Karpas-422 (cell line): ENCODE measurements around the gene THOC6. TPM values are rescaled to one million over a fixed set of nuclear protein-coding genes. Genes with fewer than 3 reads are reported as not detected.

Experiments
- DNase-seq: peaks from one replicate; pipeline ENCODE4 v3.0.0-alpha.2; 2015
- H2AFZ ChIP-seq: fragments of 200-600 bp; sonication (generic); 2 replicates; pipeline ENCODE4 v1.6.1; 2014; ENCODE audit warnings: antibody characterized with exemption, low read length, mixed read lengths
- H3K27ac ChIP-seq: fragments of 200-600 bp; sonication (generic); 2 replicates; pipeline ENCODE4 v1.5.1; 2014; ENCODE audit warnings: mild to moderate bottlenecking, low read length, moderate library complexity
- H3K27me3 ChIP-seq: fragments of 200-600 bp; sonication (generic); 2 replicates; pipeline ENCODE4 v1.6.1; 2014; ENCODE audit warnings: low read length, mixed read lengths
- H3K36me3 ChIP-seq: fragments of 200-600 bp; sonication (generic); 2 replicates; pipeline ENCODE4 v1.6.1; 2014; ENCODE audit warnings: low read length, mixed read lengths; ENCODE audit not compliant: insufficient read depth
- H3K4me1 ChIP-seq: fragments of 200-600 bp; sonication (generic); 2 replicates; pipeline ENCODE4 v1.6.1; 2014; ENCODE audit warnings: mild to moderate bottlenecking, low read length, mixed read lengths
- H3K4me2 ChIP-seq: fragments of 200-600 bp; sonication (generic); 2 replicates; pipeline ENCODE4 v1.6.1; 2014; ENCODE audit warnings: low read length, low read depth, mild to moderate bottlenecking; ENCODE audit not compliant: poor library complexity, severe bottlenecking
- H3K4me3 ChIP-seq: fragments of 200-600 bp; sonication (generic); 2 replicates; pipeline ENCODE4 v1.5.1; 2014; ENCODE audit warnings: mild to moderate bottlenecking, antibody characterized with exemption, low read length, mixed read lengths
- H3K79me2 ChIP-seq: fragments of 200-600 bp; sonication (generic); 2 replicates; pipeline ENCODE4 v1.6.1; 2014; ENCODE audit warnings: mild to moderate bottlenecking, low read length, mixed read lengths
- H3K9ac ChIP-seq: fragments of 200-600 bp; sonication (generic); 2 replicates; pipeline ENCODE4 v1.6.0; 2014; ENCODE audit warnings: low read length
- H3K9me2 ChIP-seq: fragments of 200-600 bp; sonication (generic), shearing (Covaris generic); replicated peaks from 2 replicates; pipeline ENCODE4 v1.6.0; 2014; ENCODE audit warnings: mild to moderate bottlenecking, low read length, moderate library complexity; ENCODE audit not compliant: insufficient read depth
- H3K9me3 ChIP-seq: fragments of 300-700, 200-600 bp; sonication (generic); 2 replicates; pipeline ENCODE4 v1.6.1; 2014; ENCODE audit warnings: low read length, mixed read lengths
- H4K20me1 ChIP-seq: fragments of 200-600 bp; sonication (generic); 2 replicates; pipeline ENCODE4 v1.6.1; 2014; ENCODE audit warnings: mild to moderate bottlenecking, antibody characterized with exemption, low read length, low read depth; ENCODE audit not compliant: insufficient read depth
- total RNA-seq: library from RNA; depleted of rRNA; stranded (reverse); fragments of >200 nt; shearing (Covaris generic); gene quantifications from 2 replicates; pipeline ENCODE4 v1.2.3, GENCODE V29; 2014; ENCODE audit warnings: low replicate concordance

THOC6 gene
- total RNA-seq, 1 experiment from 2014 or later, result 20.0 TPM

- peaks cover 10% of the 10 kb centered on the region for H3K4me1 ChIP-seq
- no peaks in the 10 kb centered on the region for H3K36me3 ChIP-seq
- H4K20me1 ChIP-seq, result no peaks in the 10 kb centered on the region
- H3K4me2 ChIP-seq, result no peak overlapping the region
- no peaks in the 10 kb centered on the region for H3K9me2 ChIP-seq
- no peaks in the 10 kb centered on the region for H3K79me2 ChIP-seq
- no peak overlapping the region for H3K9ac ChIP-seq
- no peak overlapping the region for H3K4me3 ChIP-seq
- H3K27me3 ChIP-seq, result no peaks in the 10 kb centered on the region
- no peaks in the 10 kb centered on the region for H3K9me3 ChIP-seq
- no peak overlapping the region for H2AFZ ChIP-seq
- H3K27ac ChIP-seq, result no peak overlapping the region
- no peak for DNase-seq
Measured at GRCh38 chr16:3015865-3016521, 7.8 kb upstream of the THOC6 start.

DNA sequence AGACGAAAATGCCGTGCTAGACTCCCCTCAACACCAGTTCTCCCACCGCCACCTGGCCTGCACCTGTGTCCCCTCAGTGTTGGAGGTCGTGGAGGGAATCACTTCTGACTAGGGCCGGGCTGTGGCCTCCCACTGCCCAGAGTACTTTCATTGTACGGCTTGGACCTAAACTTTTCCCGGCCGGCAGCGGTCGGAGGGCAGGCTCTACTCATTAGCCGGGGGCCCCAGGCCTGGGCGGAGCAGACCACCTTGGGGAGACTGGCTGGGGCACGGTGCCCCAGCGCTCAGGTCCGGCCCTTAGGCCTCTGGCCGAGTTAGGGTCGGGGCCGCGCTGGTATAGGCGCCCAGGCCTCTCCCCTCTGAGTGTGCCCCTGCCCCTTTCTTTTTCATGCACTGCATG, 6.5 kb upstream of the THOC6 start:
- no peaks in the 10 kb centered on the region for H3K9me2 ChIP-seq
- H3K9ac ChIP-seq, result no peak overlapping the region

GRCh38 chr16:3017794-3018506, 5.9 kb upstream of the THOC6 start, which contains the start of gene CLDN6:
TSS of gene CLDN6 (minus strand) at chr16:3018183. CDS start at chr16:3016021, 2,162 bp downstream.
- H3K9ac ChIP-seq, result no peak within 1 kb of the TSS
- H3K4me1 ChIP-seq, result peaks cover 29% of the 10 kb centered on the region
- H3K27ac ChIP-seq, result no peak within 1 kb of the TSS
- no peaks in the 10 kb centered on the region for H3K9me3 ChIP-seq
- H3K79me2 ChIP-seq, result no peaks in the 10 kb centered on the region
- no peaks in the 10 kb centered on the region for H3K27me3 ChIP-seq
- H4K20me1 ChIP-seq, result no peaks in the 10 kb centered on the region
- H3K36me3 ChIP-seq, result no peaks in the 10 kb centered on the region
- H3K4me2 ChIP-seq, result no peak within 1 kb of the TSS
- peak; percentile 65 for DNase-seq
- H3K9me2 ChIP-seq, result no peaks in the 10 kb centered on the region
- no peak within 1 kb of the TSS for H2AFZ ChIP-seq
- no peak within 1 kb of the TSS for H3K4me3 ChIP-seq

More for the DNA sequence above, 6.5 kb upstream of the THOC6 start:
- H4K20me1 ChIP-seq, result no peaks in the 10 kb centered on the region
- no peak overlapping the region for H3K4me2 ChIP-seq
- no peaks in the 10 kb centered on the region for H3K36me3 ChIP-seq
- H3K27me3 ChIP-seq, result no peaks in the 10 kb centered on the region
- H3K27ac ChIP-seq, result no peak overlapping the region
- no peak overlapping the region for H3K4me3 ChIP-seq
- DNase-seq, result no peak
- H3K79me2 ChIP-seq, result no peaks in the 10 kb centered on the region
- H2AFZ ChIP-seq, result no peak overlapping the region
- H3K4me1 ChIP-seq, result peaks cover 22% of the 10 kb centered on the region
- no peaks in the 10 kb centered on the region for H3K9me3 ChIP-seq

- Histone ChIP-seq H3K79me2 (no peaks in the 10 kb centered on the region), H3K4me1 (peaks cover 34% of the 10 kb centered on the region), H3K27me3 (no peaks in the 10 kb centered on the region), H3K27ac (no peak overlapping the region), H4K20me1 (no peaks in the 10 kb centered on the region), H3K4me2 (peak overlapping the region; percentile 82), H2AFZ (peak overlapping the region; percentile 84), H3K4me3 (peak overlapping the region; percentile 70), H3K9me2 (no peaks in the 10 kb centered on the region), H3K36me3 (no peaks in the 10 kb centered on the region), H3K9ac (peak overlapping the region; percentile 78; the same call in 1 of the 2 replicates), H3K9me3 (no peaks in the 10 kb centered on the region)
- no peak for DNase-seq
Measured at GRCh38 chr16:3019594-3020246, 4.1 kb upstream of the THOC6 start.

GRCh38 chr16:3020247-3020603, 3.6 kb upstream of the THOC6 start, which contains the start of gene TNFRSF12A:
TSS of gene TNFRSF12A (plus strand) at chr16:3020368. CDS start at chr16:3020398, 30 bp downstream.
- Histone ChIP-seq H3K9me3 (no peaks in the 10 kb centered on the region), H3K79me2 (peaks cover 3% of the 10 kb centered on the region), H3K36me3 (no peaks in the 10 kb centered on the region), H3K4me3 (peak within 1 kb of the TSS; percentile 70), H3K9me2 (no peaks in the 10 kb centered on the region), H3K27me3 (no peaks in the 10 kb centered on the region), H2AFZ (peak within 1 kb of the TSS; percentile 91), H4K20me1 (0 out of 2 replicates have a peak, but pooled peaks cover under 1% of the 10 kb centered on the region), H3K9ac (peak within 1 kb of the TSS; percentile 78), H3K4me2 (peak within 1 kb of the TSS; percentile 82), H3K4me1 (peaks cover 38% of the 10 kb centered on the region), H3K27ac (no peak within 1 kb of the TSS)
- peak; percentile 94 for DNase-seq

DNA sequence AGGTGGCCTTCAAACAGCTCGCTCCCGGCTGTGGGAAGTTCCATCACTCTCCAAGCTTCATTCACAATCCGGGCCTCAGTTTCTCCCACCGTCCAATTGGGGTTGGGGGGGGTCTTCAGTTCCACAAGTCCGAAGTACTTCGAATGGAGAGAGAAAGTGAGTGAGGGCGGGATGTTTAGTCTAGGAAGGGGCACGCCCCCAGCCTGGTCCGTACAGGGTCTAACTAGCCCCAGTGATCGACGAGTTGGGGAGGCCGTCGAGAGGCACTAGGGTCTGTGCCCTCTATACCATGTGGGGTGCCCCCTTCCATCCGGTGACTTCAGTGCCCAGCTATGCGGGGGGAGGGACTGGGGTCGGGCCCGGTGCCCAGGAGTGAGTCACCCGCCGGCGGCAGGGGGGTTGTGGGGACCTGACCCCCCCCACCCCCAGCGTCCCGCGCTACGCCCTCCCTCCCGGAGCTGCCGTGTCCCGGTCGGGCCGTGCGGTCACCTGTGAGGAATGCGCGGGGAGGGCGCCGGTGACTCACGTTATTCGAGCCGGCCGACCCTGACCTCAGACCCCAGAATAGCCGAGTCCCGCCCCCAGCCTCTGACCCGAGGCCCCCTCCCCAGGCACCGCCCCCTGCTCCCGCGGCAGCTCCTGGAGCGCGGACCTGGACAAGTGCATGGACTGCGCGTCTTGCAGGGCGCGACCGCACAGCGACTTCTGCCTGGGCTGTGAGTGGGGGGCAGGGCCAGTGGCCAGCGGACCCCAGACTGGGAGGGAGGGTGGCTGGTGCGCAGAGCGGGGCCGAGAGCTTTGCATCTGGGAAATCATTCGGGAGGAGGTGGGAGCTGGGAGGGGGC, 3.0 kb upstream of the THOC6 start:
- Histone ChIP-seq H3K79me2 (peaks cover 4% of the 10 kb centered on the region), H3K4me3 (peak overlapping the region; percentile 70), H4K20me1 (0 out of 2 replicates have a peak, but pooled peaks cover 3% of the 10 kb centered on the region), H3K27ac (no peak overlapping the region), H2AFZ (peak overlapping the region; percentile 91), H3K4me1 (peaks cover 41% of the 10 kb centered on the region), H3K9me3 (no peaks in the 10 kb centered on the region), H3K27me3 (no peaks in the 10 kb centered on the region), H3K36me3 (no peaks in the 10 kb centered on the region; the same call in 1 of the 2 replicates), H3K9me2 (no peaks in the 10 kb centered on the region), H3K9ac (peak overlapping the region; percentile 78), H3K4me2 (peak overlapping the region; percentile 82)
- DNase-seq, result peak; percentile 71

- peak overlapping the region; percentile 70 for H3K4me3 ChIP-seq
- H3K4me1 ChIP-seq, result peaks cover 41% of the 10 kb centered on the region
- DNase-seq, result peak; percentile 93
- H3K79me2 ChIP-seq, result peaks cover 4% of the 10 kb centered on the region
- peak overlapping the region; percentile 82 for H3K4me2 ChIP-seq
- no peaks in the 10 kb centered on the region for H3K9me2 ChIP-seq
- H3K27ac ChIP-seq, result peak overlapping the region; percentile 55
- no peaks in the 10 kb centered on the region for H3K27me3 ChIP-seq
- 0 out of 2 replicates have a peak, but pooled peaks cover 3% of the 10 kb centered on the region for H4K20me1 ChIP-seq
- no peaks in the 10 kb centered on the region; the same call in 1 of the 2 replicates for H3K36me3 ChIP-seq
- H3K9ac ChIP-seq, result peak overlapping the region; percentile 78
- H3K9me3 ChIP-seq, result no peaks in the 10 kb centered on the region
- H2AFZ ChIP-seq, result peak overlapping the region; percentile 69; the same call in 1 of the 2 replicates
Measured at GRCh38 chr16:3021449-3022207, 2.2 kb upstream of the THOC6 start.
